CD1c-positive myeloid dendritic cell (primary cell): ENCODE results near the gene ASPDH.

Source experiments
- DNase-seq: peaks from one replicate; pipeline ENCODE4 v3.0.0-alpha.2; 2016; ENCODE audit errors: extremely low spot score

The ASPDH gene

GRCh38 chr19:50514346-50515167 lies 844 bp upstream of the ASPDH start:
- no peak for DNase-seq

- DNase-seq: no peak
Observed at GRCh38 chr19:50512999-50513745, 541 bp downstream of the ASPDH start.

DNA sequence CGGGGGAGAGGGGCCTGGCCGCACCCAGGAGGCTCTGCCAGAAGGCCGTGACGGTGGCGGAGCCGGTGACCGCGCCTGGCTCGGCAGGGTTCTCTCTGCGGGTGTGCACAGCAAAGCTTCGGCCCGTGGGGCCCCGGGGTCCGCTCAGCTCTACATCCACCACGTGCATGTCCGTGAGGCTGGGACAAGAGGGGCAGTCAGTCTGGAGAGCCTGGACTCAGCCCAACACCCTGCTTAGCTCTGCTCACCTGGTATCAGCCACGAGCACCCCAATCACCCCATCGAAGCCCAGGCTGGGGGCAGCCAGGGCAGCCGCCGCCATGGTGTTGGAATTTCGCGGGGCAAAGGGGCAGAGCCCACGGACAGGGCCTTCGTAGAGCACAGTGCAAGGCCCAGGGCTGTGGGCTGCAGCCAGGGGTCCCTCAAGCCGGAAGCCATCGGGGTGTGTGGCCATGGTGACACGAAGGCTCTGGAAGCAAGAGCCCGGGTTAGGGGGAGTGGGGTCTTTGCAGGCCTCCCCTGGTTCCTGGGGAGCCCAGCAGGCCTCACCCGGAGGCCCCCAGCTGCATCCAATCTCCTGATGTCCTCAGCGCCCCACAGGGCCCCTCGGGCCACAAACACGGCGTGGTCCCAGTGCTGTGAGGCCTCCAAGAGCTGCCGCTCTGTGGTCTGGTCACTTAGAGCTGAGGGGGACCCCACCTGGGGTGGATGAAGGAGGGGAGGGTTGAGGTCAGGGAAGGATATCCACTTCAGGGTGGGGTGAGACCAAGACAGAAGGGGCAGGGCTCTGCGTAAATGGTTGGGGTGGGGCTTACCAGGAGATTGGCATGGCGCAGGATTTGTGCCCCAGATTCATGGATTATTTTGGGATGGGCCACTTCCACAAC lies 1.4 kb downstream of the ASPDH start:
- no peak for DNase-seq

DNA sequence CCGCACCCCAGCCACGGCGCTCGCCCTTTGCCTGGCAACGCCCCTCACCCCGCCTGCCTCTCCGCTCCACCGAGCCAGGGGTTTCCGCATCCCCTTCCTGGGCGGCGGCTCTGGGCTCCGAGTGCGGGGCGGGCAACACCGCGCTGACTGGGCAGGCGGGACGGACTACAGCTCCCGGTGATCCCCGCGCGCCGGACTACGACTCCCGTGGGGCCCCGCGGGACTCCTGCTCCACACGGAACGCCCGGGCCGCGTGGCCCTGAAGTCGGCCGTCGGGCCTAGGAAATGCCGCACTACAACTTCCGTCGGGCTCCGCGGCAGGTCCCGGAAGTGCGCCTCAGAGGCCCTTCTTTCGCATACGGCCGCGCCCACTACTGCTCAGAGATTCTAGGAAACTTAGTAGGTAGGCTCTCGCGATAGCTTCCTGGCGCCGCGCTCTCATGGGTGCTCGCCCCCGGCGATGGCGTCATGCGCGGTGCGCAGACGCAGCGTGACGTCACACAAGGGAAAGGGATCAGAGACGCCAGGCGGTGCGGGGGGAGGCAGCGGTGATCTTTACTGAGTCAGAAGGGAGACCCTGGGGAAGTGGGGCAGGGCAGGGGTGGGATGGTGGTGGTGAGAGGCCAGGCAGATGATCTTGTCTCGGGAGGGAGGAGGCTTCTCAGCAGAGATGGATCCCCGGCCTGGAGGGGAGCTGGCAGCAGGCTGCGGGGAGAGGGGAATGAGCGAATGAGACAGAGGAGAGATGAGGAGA lies 2.5 kb downstream of the ASPDH start, which contains the start of gene JOSD2:
Gene JOSD2 (minus strand): TSS at position 123 of the 754 bp plus-strand sequence. CDS start 760 bp downstream, outside the sequence.
- peak; percentile 99 for DNase-seq

- DNase-seq: no peak
Observed at GRCh38 chr19:50510700-50511068, 3.0 kb downstream of the ASPDH start.

GRCh38 chr19:50510121-50510670 lies 3.5 kb downstream of the ASPDH start:
- DNase-seq: no peak

- DNase-seq: no peak
Observed at GRCh38 chr19:50509366-50509765, 4.3 kb downstream of the ASPDH start.

DNA sequence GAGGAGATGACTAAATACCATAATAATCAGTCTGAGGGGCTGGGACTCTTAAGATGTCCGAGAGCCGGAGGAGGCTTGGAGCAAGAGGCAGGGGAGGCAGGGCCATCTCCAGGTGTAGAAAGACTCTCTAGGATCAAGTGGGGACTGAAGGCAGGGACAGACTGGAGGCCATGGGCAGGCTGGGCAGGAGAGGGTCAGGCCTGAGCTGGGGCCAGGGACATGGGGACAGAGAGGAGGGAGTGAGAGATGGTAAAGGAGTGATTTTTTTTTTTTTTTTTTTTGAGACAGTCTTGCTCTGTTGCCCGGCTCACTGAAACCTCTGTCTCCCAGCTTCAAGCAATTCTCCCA lies 4.9 kb downstream of the ASPDH start:
- no peak for DNase-seq

GRCh38 chr19:50507376-50507775 lies 6.3 kb downstream of the ASPDH start:
- no peak for DNase-seq

GRCh38 chr19:50506700-50507099 lies 7.0 kb downstream of the ASPDH start:
- DNase-seq: no peak

DNA sequence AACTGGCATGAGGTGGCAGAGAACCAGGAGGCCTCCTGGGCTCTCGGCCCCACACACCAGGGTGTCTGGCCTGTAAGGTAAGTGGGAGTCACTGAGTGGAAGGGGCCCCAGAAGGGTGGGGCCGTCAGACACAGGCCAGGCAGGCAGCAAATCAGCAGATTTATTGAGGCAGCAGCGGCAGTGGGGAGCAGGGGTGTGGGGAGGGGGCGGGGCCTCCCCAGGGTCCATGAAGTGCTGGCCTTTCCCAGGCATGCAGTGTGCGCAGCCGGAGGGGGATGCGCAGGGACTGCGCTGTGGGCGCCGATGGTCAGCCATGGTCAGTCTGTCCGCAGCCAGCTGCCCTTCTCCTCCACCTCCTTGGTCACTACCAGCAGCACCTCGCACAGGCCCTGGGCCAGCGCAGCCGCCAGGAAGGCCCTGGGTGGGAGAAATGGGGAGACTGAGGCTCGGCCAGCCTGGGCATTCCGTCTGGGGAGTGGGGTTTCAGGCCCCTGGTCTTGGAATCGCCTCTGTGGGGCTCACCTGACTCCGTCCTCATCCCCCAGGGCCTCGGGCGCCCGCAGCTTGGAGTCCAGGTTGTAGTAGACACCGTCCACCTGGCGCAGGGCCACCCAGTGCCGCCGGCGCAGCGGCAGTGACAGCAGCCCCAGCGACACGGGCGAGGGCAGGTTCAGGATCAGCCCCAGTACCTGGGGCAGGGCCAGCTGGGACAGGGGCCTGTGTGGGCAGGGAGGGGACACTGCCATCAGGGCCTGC lies 7.7 kb downstream of the ASPDH start:
- no peak for DNase-seq

DNA sequence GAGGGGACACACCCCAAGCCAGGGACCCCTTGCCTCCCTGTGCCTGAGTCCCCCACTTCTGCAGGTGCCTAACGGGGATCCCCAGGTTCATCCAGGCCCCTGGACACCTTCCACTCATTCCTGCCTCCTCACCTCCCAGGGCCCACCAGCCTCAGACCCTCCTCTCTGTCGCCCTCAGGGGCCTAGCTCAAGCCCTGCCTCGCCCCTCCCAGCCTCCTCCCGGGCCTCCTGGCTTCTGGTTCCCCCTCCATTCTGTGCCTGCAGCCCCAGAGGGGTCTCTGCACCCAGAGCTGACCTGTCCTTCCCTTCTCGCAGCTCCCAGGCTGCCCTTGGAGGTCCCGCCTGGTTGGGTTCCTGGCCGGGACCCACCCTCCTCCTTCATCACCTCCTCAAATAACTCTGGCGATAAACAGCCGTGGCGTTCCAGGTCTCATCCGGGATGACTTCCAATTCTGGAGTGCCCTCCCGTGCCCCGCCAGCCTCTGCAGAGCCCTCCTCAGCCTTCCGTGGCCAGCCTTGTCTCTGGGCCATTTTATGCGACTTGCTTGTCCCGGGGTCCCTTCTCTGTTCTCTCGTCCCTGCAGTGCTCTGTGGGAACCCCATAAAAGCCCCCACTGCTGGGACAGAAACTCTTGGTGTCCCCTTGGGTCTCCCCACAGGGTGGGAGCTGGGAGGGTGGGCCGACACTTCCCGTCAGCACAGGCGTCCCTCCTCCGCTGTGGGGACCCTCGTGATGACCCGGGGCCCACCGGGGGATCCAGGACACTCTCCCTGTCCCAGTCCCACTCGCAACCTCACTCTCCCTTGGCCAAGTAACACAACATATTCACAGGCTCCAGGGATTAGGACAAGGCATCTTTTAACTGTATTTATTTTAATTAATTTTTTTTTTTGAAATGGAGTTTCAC lies 11.9 kb downstream of the ASPDH start:
- DNase-seq: no peak

GRCh38 chr19:50501186-50501567 lies 12.5 kb downstream of the ASPDH start:
- no peak for DNase-seq

- no peak for DNase-seq
Observed at GRCh38 chr19:50500753-50501151, 13.0 kb downstream of the ASPDH start.

- DNase-seq: no peak
Observed at GRCh38 chr19:50500060-50500752, 13.5 kb downstream of the ASPDH start.

GRCh38 chr19:50498219-50499056 lies 15.3 kb downstream of the ASPDH start:
- no peak for DNase-seq

GRCh38 chr19:50497022-50497405 lies 16.7 kb downstream of the ASPDH start:
- no peak for DNase-seq
